ENCODE measurements around the gene ENG.

- no peak for TF ChIP-seq ZNF24 (tag by site-specific recombination; IDR thresholded peaks at IDR 0.05)
- no peak for TF ChIP-seq CTCF (tag by site-specific recombination; IDR thresholded peaks at IDR 0.05)
- TF ChIP-seq ZNF274 (IDR thresholded peaks at IDR 0.05; ENCODE audit: low read length) = no peak
- no peak for TF ChIP-seq ZNF274 (tag by site-specific recombination; IDR thresholded peaks at IDR 0.05; ENCODE audit: borderline replicate concordance)
- TF ChIP-seq BCL11B (tag by site-specific recombination; IDR thresholded peaks at IDR 0.05; ENCODE audit: low read depth) = no peak
- TF ChIP-seq ZNF626 (tag by site-specific recombination; IDR thresholded peaks at IDR 0.05) = no peak
- no peak for TF ChIP-seq SP2 (tag by site-specific recombination; IDR thresholded peaks at IDR 0.05)
- TF ChIP-seq ZIC2 (tag by site-specific recombination; IDR thresholded peaks at IDR 0.05) = no peak
- no peak for TF ChIP-seq PATZ1 (tag by site-specific recombination; IDR thresholded peaks at IDR 0.05)
- no peak for TF ChIP-seq SETDB1 (IDR thresholded peaks at IDR 0.05; ENCODE audit: insufficient read length, low read length)
Measured at GRCh38 chr9:127878652-127879390, 24.4 kb upstream of the ENG start.

Data from HEK293 (cell line).